GM18909 (cell line): ENCODE data around the gene PXDN.

ENCODE experiments used
- ATAC-seq: cut with Tn5 transposase; IDR thresholded peaks from one replicate; pipeline ENCODE4 v1.9.1; 2021; ENCODE audit warnings: mild to moderate bottlenecking; ENCODE audit not compliant: unreplicated experiment, poor library complexity

PXDN gene

GRCh38 chr2:1674766-1675397 lies 69.4 kb downstream of the PXDN start:
- ATAC-seq, result no peak

GRCh38 chr2:1674276-1674675 lies 70.0 kb downstream of the PXDN start:
- ATAC-seq, result no peak

DNA sequence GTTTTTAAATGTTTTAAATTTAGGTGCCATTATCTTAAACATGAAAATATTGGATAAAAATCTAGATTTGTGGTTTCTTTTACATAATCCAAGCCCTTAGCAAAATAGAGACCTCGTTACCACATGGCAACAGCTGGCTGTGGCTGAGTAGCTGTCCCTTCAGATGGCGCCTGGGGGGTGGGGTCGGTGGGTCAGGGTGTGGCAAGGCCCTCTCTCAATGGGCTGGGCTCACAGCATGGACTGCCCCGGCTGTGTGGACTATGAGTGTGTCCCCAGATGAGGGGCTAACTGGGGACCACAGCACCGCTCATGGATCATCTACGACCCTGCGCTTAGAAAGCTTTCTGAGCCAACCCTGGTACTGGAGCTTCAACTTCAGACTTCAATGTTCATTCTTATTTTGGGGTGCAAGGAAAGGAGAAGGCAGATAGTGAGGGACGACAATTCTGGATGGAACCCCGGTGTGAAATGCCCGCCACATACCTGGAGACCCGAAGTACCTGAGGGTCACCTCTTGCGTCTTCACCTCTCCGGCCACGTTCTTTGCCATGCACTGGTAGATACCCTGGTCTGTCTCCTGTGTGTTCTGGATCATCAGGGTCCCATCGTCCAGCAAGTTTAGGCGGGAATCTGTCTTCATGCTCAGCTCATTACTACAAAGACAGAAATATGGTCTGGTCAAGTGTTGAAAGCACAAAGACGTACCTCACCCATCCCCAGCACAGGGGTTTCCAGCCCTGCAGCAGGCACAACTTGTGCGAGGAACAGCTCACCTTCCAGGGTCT lies 71.0 kb downstream of the PXDN start:
- no peak for ATAC-seq

DNA sequence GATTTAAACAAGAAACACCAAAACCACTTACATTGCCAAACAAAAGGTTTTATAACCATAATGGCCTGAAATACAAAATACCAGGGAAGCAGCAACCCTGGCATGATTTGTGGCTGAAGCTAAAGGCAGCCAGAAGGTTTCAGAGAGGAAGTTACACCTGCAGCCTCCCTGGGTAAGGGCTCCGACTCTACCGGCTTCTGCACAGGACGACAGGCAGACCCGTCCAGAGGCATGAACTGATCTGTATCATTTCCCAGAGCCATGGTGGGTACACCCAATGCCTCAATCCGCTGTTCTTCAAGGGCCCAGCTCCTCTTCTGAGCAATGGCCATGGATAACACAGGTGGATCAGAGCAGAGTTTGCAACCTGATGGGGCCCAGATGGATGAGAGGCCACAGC lies 71.6 kb downstream of the PXDN start:
- no peak for ATAC-seq

DNA sequence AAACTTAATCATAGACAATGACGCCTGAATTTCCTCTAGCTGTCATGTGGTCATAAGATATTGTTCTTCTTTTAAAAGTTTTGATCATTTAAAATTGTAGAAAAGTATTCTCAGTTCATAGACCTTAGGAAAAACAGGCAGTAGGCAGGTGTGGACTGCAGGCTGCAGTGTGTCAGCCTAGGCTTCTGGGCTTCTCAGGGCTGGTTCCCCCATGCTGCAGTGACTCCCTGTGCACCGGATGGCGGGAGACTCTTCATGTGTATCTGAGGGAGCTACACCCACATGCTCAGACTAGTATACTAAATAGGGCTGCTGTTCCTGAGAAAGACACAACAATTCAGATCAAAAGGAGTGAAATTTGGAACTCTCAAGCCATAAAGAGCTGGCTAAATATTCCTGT lies 72.4 kb downstream of the PXDN start:
- no peak for ATAC-seq

DNA sequence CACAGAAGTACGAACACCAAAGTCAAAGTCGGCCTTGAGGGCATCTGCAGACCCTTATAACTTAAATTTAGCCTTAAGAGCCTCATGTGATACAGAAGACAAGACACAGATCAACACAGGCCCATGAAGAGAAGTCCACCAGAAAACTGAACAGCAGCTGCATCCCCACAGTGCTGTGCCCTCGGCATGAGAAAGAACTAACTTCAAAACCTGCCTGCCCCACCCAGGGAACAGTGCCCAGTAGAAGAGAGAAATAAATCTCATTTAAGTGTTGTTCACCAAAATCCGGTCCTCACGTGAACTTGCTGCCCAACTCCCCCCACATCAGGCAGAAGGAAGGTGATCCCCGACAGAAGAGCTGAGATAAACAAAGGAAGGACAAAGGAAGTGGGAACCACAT lies 73.7 kb downstream of the PXDN start:
- ATAC-seq, result no peak

GRCh38 chr2:1665761-1666505 lies 78.4 kb downstream of the PXDN start:
- no peak for ATAC-seq

GRCh38 chr2:1664698-1665097 lies 79.6 kb downstream of the PXDN start:
- no peak for ATAC-seq

- no peak for ATAC-seq
Measured at GRCh38 chr2:1664076-1664605, 80.2 kb downstream of the PXDN start.

- ATAC-seq, result no peak
Measured at GRCh38 chr2:1663621-1664020, 80.7 kb downstream of the PXDN start.

GRCh38 chr2:1662606-1663180 lies 81.6 kb downstream of the PXDN start:
- ATAC-seq, result no peak

GRCh38 chr2:1661891-1662605 lies 82.3 kb downstream of the PXDN start:
- no peak for ATAC-seq

- no peak for ATAC-seq
Measured at GRCh38 chr2:1660656-1661640, 83.4 kb downstream of the PXDN start.

- ATAC-seq, result no peak
Measured at GRCh38 chr2:1659951-1660565, 84.3 kb downstream of the PXDN start.

- no peak for ATAC-seq
Measured at GRCh38 chr2:1658394-1659151, 85.7 kb downstream of the PXDN start.

DNA sequence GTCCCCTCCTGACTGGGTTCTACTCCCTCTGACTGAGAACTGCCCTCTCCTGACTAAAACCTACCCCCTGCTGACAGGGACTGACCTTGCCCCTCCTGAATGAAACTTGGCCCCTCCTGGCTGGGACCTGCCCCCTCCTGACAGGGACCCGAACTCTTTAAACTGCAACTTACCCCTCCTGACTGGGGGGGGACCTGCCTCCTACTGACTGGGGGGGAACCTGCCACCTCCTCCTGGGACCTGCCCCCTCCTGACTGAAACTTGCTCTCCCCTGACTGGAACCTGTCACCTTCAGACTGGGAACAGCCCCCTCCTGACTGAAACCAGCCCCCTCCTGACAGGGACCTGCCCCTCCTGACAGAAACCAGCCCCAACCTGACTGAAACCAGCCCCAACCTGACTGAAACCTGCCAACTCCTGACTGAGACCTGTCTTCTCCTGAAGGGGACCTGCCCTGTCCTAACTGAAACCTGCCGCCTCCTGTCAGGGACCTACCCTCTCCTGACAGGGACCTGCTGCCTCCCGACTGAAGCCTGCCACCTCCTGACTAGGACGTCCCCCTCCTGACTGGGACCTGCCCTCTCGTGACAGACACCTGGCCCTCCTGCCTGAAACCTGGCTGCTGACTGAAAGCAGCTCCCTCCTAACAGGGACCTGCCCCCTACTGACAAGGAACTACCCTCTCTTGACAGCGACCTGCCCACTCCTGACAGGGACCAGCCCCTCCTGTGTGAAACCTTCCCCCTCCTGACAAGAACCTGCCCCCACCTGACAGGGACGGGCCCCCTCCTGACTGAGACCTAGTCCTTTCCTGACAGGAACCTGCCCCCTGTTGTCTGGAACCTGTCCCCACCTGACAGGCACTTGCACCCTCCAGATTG lies 87.1 kb downstream of the PXDN start:
- ATAC-seq, result peak; percentile 54
